A549 (cell line): ENCODE results near the gene NOXA1. TPM values are rescaled to one million over a fixed set of nuclear protein-coding genes. Genes with fewer than 3 reads are reported as not detected.

Source experiments
- ATAC-seq, 2 experiments: fragments of 200-7000 bp in 1 of 2; fragments of >200 bp in 1 of 2; cut with Nextera tagmentation in 1 of 2; cut with Tn5 transposase in 1 of 2; 3 replicates each; pipeline versions ENCODE4 v1.8.0 to v1.9.1; 2018 to 2020; ENCODE audit warnings: mild to moderate bottlenecking in 1 of 2, moderate library complexity in 1 of 2
- CTCF ChIA-PET: fragments of 300-600 bp; sonication (Branson Sonifier 250); formaldehyde crosslinking; extraction: SDS; loops from one replicate; lab custom pipeline; 2021; ENCODE audit warnings: antibody characterized with exemption, inconsistent platforms; lab: Yijun Ruan, JAX
- POLR2A ChIA-PET: fragments of 350-600 bp; formaldehyde crosslinking; extraction: SDS; loops from one replicate; lab custom pipeline; 2021; ENCODE audit warnings: antibody characterized with exemption, inconsistent platforms; lab: Yijun Ruan, JAX
- DNase-seq, 2 experiments: peaks; one replicate each; pipeline versions ENCODE4 v3.0.0 to v3.0.0-alpha.2; 2011 to 2016; ENCODE audit warnings: low read depth in 1 of 2, low spot score in 1 of 2
- FAIRE-seq: peaks from 2 replicates; lab custom pipeline; 2011; peaks lifted over from hg19 to GRCh38; lab: Jason Lieb, UNC
- H3K27ac ChIP-seq, 2 experiments: fragments of >200 bp; sonication (Bioruptor Twin); formaldehyde crosslinking; 3 replicates each; pipeline ENCODE4 v1.5.1; 2016 to 2017
- H3K4me1 ChIP-seq: fragments of >200 bp; sonication (Bioruptor Twin); formaldehyde crosslinking; 3 replicates; pipeline ENCODE4 v1.6.1; 2016
- H3K4me2 ChIP-seq: fragments of >200 bp; sonication (Bioruptor Twin); formaldehyde crosslinking; 3 replicates; pipeline ENCODE4 v1.6.1; 2016
- H3K4me3 ChIP-seq: fragments of >200 bp; sonication (Bioruptor Twin); formaldehyde crosslinking; 3 replicates; pipeline ENCODE4 v1.5.1; 2016
- H3K9me3 ChIP-seq: fragments of >200 bp; sonication (Bioruptor Twin); formaldehyde crosslinking; 3 replicates; pipeline ENCODE4 v1.6.1; 2016
- BHLHE40 ChIP-seq: IDR thresholded peaks from 2 replicates; pipeline ENCODE4 v1.6.1; 2012; ENCODE audit warnings: low read depth, low read length, inconsistent platforms
- CBX2 ChIP-seq: fragments of 200-600 bp; sonication (generic); IDR thresholded peaks from 2 replicates; pipeline ENCODE4 v1.6.1; 2016; ENCODE audit warnings: low read depth, mild to moderate bottlenecking, borderline replicate concordance
- CBX8 ChIP-seq: fragments of 200-600 bp; sonication (generic); IDR thresholded peaks from 2 replicates; pipeline ENCODE4 v1.6.1; 2016
- CEBPB ChIP-seq, 2 experiments: fragments of >200 bp in 1 of 2; sonication (Bioruptor Twin) in 1 of 2; formaldehyde crosslinking in 1 of 2; IDR thresholded peaks; 2 replicates each; pipeline ENCODE4 v1.6.1; 2012 to 2016
- CHD2 ChIP-seq: fragments of 150-350 bp; IDR thresholded peaks from 2 replicates; pipeline ENCODE4 v1.6.1; 2014; ENCODE audit warnings: low read length; ENCODE audit not compliant: partially characterized antibody
- CHD4 ChIP-seq: fragments of 200-600 bp; sonication (generic); IDR thresholded peaks from 2 replicates; pipeline ENCODE4 v1.6.1; 2016; ENCODE audit warnings: antibody characterized with exemption, mild to moderate bottlenecking, borderline replicate concordance
- EHF ChIP-seq: fragments of 250-450 bp; sonication (Bioruptor Pico); IDR thresholded peaks from 2 replicates; pipeline ENCODE4 v1.5.0; 2020; ENCODE audit warnings: mild to moderate bottlenecking
- EHMT2 ChIP-seq: fragments of 200-600 bp; sonication (generic); IDR thresholded peaks from 2 replicates; pipeline ENCODE4 v1.6.1; 2016; ENCODE audit warnings: antibody characterized with exemption, low read depth, mild to moderate bottlenecking, moderate library complexity
- FOSL2 ChIP-seq, 2 experiments: fragments of 450-650 bp in 1 of 2; fragments of >200 bp in 1 of 2; sonication (Bioruptor Twin) in 1 of 2; formaldehyde crosslinking; IDR thresholded peaks; 2 replicates each; pipeline versions ENCODE4 v1.5.0 to v1.6.1; 2016 to 2020; ENCODE audit warnings: mild to moderate bottlenecking in 1 of 2, moderate library complexity in 1 of 2
- HDAC2 ChIP-seq: fragments of 200-600 bp; sonication (generic); IDR thresholded peaks from 2 replicates; pipeline ENCODE4 v1.6.1; 2016
- HES2 ChIP-seq: fragments of >200 bp; sonication (Bioruptor Twin); formaldehyde crosslinking; IDR thresholded peaks from 2 replicates; pipeline ENCODE4 v1.6.1; 2016
- HOXB13 ChIP-seq: fragments of 250-450 bp; sonication (Bioruptor Pico); IDR thresholded peaks from 2 replicates; pipeline ENCODE4 v1.5.0; 2020; ENCODE audit warnings: low read depth, mild to moderate bottlenecking, moderate library complexity
- HOXB5 ChIP-seq: fragments of 250-450 bp; sonication (Bioruptor Pico); IDR thresholded peaks from 2 replicates; pipeline ENCODE4 v1.5.0; 2020; ENCODE audit warnings: mild to moderate bottlenecking, moderate library complexity
- JUNB ChIP-seq: fragments of >200 bp; sonication (Bioruptor Twin); formaldehyde crosslinking; IDR thresholded peaks from 2 replicates; pipeline ENCODE4 v1.6.1; 2016
- KDM1A ChIP-seq: fragments of 200-600 bp; sonication (generic); IDR thresholded peaks from 2 replicates; pipeline ENCODE4 v1.6.1; 2016; ENCODE audit warnings: low read depth, mild to moderate bottlenecking
- MAZ ChIP-seq: fragments of 150-350 bp; IDR thresholded peaks from 2 replicates; pipeline ENCODE4 v1.6.1; 2014; ENCODE audit warnings: antibody characterized with exemption, low read depth, low read length, borderline replicate concordance
- MYC ChIP-seq: IDR thresholded peaks from 2 replicates; pipeline ENCODE4 v1.6.1; 2012; ENCODE audit warnings: mild to moderate bottlenecking, inconsistent platforms, low read length, improper control_type of control experiment, borderline replicate concordance
- NPAS2 ChIP-seq: fragments of 250-450 bp; sonication (Bioruptor Pico); IDR thresholded peaks from 2 replicates; pipeline ENCODE4 v1.8.0; 2022; ENCODE audit warnings: mild to moderate bottlenecking, moderate library complexity, borderline replicate concordance
- PBX3 ChIP-seq: IDR thresholded peaks from 2 replicates; pipeline ENCODE4 v1.6.1; 2012
- PHF8 ChIP-seq: fragments of 200-600 bp; sonication (generic); IDR thresholded peaks from 2 replicates; pipeline ENCODE4 v1.6.1; 2016; ENCODE audit warnings: low read depth, mild to moderate bottlenecking, antibody characterized with exemption, moderate library complexity, borderline replicate concordance
- POLR2A ChIP-seq: IDR thresholded peaks from 2 replicates; pipeline ENCODE4 v1.6.1; 2012; ENCODE audit warnings: mild to moderate bottlenecking, low read length
- RARB ChIP-seq: fragments of 250-450 bp; sonication (Bioruptor Pico); IDR thresholded peaks from 2 replicates; pipeline ENCODE4 v1.8.0; 2021; ENCODE audit warnings: mild to moderate bottlenecking, moderate library complexity
- RCOR1 ChIP-seq: fragments of 150-350 bp; IDR thresholded peaks from 2 replicates; pipeline ENCODE4 v1.6.1; 2014; ENCODE audit warnings: antibody characterized with exemption, low read length, low read depth
- REST ChIP-seq: fragments of 200-600 bp; sonication (generic); IDR thresholded peaks from 2 replicates; pipeline ENCODE4 v1.6.1; 2016; ENCODE audit warnings: antibody characterized with exemption, mild to moderate bottlenecking, moderate library complexity
- RNF2 ChIP-seq: fragments of 200-600 bp; sonication (generic); IDR thresholded peaks from 2 replicates; pipeline ENCODE4 v1.6.1; 2016; ENCODE audit warnings: low read depth, mild to moderate bottlenecking, antibody characterized with exemption, moderate library complexity, borderline replicate concordance
- SREBF2 ChIP-seq: fragments of 450-650 bp; IDR thresholded peaks from 2 replicates; pipeline ENCODE4 v1.6.1; 2014; ENCODE audit warnings: mild to moderate bottlenecking, moderate library complexity
- TP53 ChIP-seq: fragments of 250-450 bp; sonication (Bioruptor Pico); IDR thresholded peaks from 2 replicates; pipeline ENCODE4 v1.5.0; 2021; ENCODE audit warnings: mild to moderate bottlenecking, moderate library complexity
- ZC3H11A ChIP-seq: fragments of 450-650 bp; IDR thresholded peaks from 2 replicates; pipeline ENCODE4 v1.6.1; 2014; ENCODE audit warnings: antibody characterized with exemption, mild to moderate bottlenecking
- ZNF302 ChIP-seq: fragments of 250-450 bp; sonication (Bioruptor Pico); IDR thresholded peaks from 2 replicates; pipeline ENCODE4 v1.9.0; 2021; ENCODE audit warnings: inconsistent platforms, mild to moderate bottlenecking, moderate library complexity
- ZSCAN20 ChIP-seq: fragments of 250-450 bp; sonication (Bioruptor Pico); IDR thresholded peaks from 2 replicates; pipeline ENCODE4 v1.8.0; 2022; ENCODE audit warnings: mild to moderate bottlenecking, moderate library complexity
- WGBS: methylation state at CpG from one replicate; pipeline ENCODE4 v1.1.6; 2017; ENCODE audit errors: missing lambda C conversion rate; 5-methylcytosine and 5-hydroxymethylcytosine counted together
- polyA plus RNA-seq, 4 experiments: library from polyadenylated mRNA; depleted of rRNA in 3 of 4; stranded (reverse); fragments of >200 nt; fragmentation: RNase III in 1 of 4; extraction: RNeasy Plus Mini Kit Qiagen cat#74134 plus additional on column Dnase treatment in 1 of 4; gene quantifications; 2 replicates in 3 of 4; 3 replicates in 1 of 4; pipeline ENCODE4 v1.2.3, GENCODE V29; 2011 to 2017

The NOXA1 gene
- polyA plus RNA-seq, 2 of the 4 experiments (the other 2 are of a cell fraction), result 0.44 to 1.5 TPM

GRCh38 chr9:137465000-137465719 is 42.0 kb downstream of the NOXA1 start:
- Histone ChIP-seq H3K9me3 (no peaks in the 10 kb centered on the region), H3K4me2 (no peak overlapping the region), H3K27ac (no peak overlapping the region), H3K4me1 (no peaks in the 10 kb centered on the region), H3K4me3 (no peak overlapping the region)
- FAIRE-seq, result no peak
- 80% methylated on average over 22 of the region's 23 CpGs for WGBS
- TF ChIP-seq EHMT2, result no peak
- TF ChIP-seq CHD2, result no peak
- no peak for TF ChIP-seq RARB
- TF ChIP-seq HDAC2, result no peak
- no peak for TF ChIP-seq CBX2
- no peak for TF ChIP-seq NPAS2
- no peak for TF ChIP-seq MYC
- TF ChIP-seq ZC3H11A, result no peak
- no peak for TF ChIP-seq RCOR1
- TF ChIP-seq HOXB13, result no peak
- TF ChIP-seq PBX3, result no peak
- no peak for TF ChIP-seq CBX8
- no peak for TF ChIP-seq KDM1A
- TF ChIP-seq RNF2, result no peak
- TF ChIP-seq PHF8, result no peak
- no peak for TF ChIP-seq TP53 (CRISPR knock-in tag)
- no peak for TF ChIP-seq POLR2A
- TF ChIP-seq EHF (CRISPR knock-in tag), result no peak
- no peak for TF ChIP-seq JUNB
- ATAC-seq, result no peak
- POLR2A ChIA-PET, result no interaction called here
- DNase-seq, result no peak
- CTCF ChIA-PET, result interaction anchor here (0.8 kb wide), 1 partner anchor 48 kb away, joined by 5 read pairs; no protein-coding TSS in a partner anchor

- DNase-seq, result no peak
- no peak overlapping the region for H3K27ac ChIP-seq
- POLR2A ChIA-PET, result no interaction called here
- 74% methylated on average over 23 of the region's 23 CpGs for WGBS
- no peak overlapping the region for H3K4me2 ChIP-seq
- no peak overlapping the region for H3K4me3 ChIP-seq
- TF ChIP-seq NPAS2 (no peak), ZNF302 (CRISPR knock-in tag) (no peak), PHF8 (no peak), HOXB5 (CRISPR knock-in tag) (no peak), HES2 (no peak), ZSCAN20 (CRISPR knock-in tag) (no peak), BHLHE40 (no peak), CBX2 (no peak), JUNB (no peak), MAZ (no peak), MYC (no peak), CEBPB (IDR thresholded peaks at IDR 0.05) (no peak), CHD4 (no peak), TP53 (CRISPR knock-in tag) (no peak), KDM1A (no peak), RARB (no peak), REST (no peak), SREBF2 (no peak), FOSL2 (IDR thresholded peaks at IDR 0.05) (no peak), FOSL2 (CRISPR knock-in tag; IDR thresholded peaks at IDR 0.05) (no peak)
- TF ChIP-seq, all 56 proteins: peak for 0
- Histone ChIP-seq H3K4me1 (no peaks in the 10 kb centered on the region), H3K9me3 (no peaks in the 10 kb centered on the region)
- CTCF ChIA-PET, result no interaction called here
- ATAC-seq (no peak), FAIRE-seq (no peak)
Observed at GRCh38 chr9:137465720-137466388, 42.7 kb downstream of the NOXA1 start.
